ENCODE results near the gene KLHL17.

KLHL17 gene

GRCh38 chr1:952603-953002 lies 7.8 kb upstream of the KLHL17 start:
- DNase-seq: no peak

GRCh38 chr1:953524-954320 lies 6.7 kb upstream of the KLHL17 start:
- DNase-seq: no peak

- no peak for DNase-seq
Observed at GRCh38 chr1:954927-955326, 5.5 kb upstream of the KLHL17 start.

- DNase-seq: no peak
Observed at GRCh38 chr1:955474-955873, 4.9 kb upstream of the KLHL17 start.

GRCh38 chr1:956636-957035 lies 3.7 kb upstream of the KLHL17 start:
- DNase-seq: no peak

GRCh38 chr1:958823-959730 lies 1.3 kb upstream of the KLHL17 start, which contains the start of gene NOC2L:
TSS of gene NOC2L (minus strand) at chr1:959256. CDS start at chr1:959240, 16 bp downstream.
- DNase-seq: peak; percentile 98 to 99

GRCh38 chr1:959731-960362 lies 537 bp upstream of the KLHL17 start:
- DNase-seq: no peak

- DNase-seq: no peak
Observed at GRCh38 chr1:961132-961669, 817 bp downstream of the KLHL17 start.

- no peak for DNase-seq
Observed at GRCh38 chr1:962381-963300, 2.3 kb downstream of the KLHL17 start.

GRCh38 chr1:963301-963651 lies 2.9 kb downstream of the KLHL17 start:
- DNase-seq: no peak

- no peak for DNase-seq
Observed at GRCh38 chr1:963746-964525, 3.6 kb downstream of the KLHL17 start.

- no peak for DNase-seq
Observed at GRCh38 chr1:964691-965525, 4.5 kb downstream of the KLHL17 start.

GRCh38 chr1:965526-966134 lies 5.2 kb downstream of the KLHL17 start:
- no peak for DNase-seq

- peak; percentile 53 to 60 for DNase-seq
Observed at GRCh38 chr1:966135-966703, 5.8 kb downstream of the KLHL17 start, which contains the start of gene PLEKHN1. TSS of gene PLEKHN1 (plus strand) at chr1:966482. CDS start at chr1:966532, 50 bp downstream.

- peak; percentile 90 to 91 for DNase-seq
Observed at GRCh38 chr1:966704-967300, 6.4 kb downstream of the KLHL17 start.

- no peak for DNase-seq
Observed at GRCh38 chr1:967466-968343, 7.3 kb downstream of the KLHL17 start.

- no peak for DNase-seq
Observed at GRCh38 chr1:969260-969855, 9.0 kb downstream of the KLHL17 start.

All from activated CD4-positive, alpha-beta T cell treated with anti-CD3 and anti-CD28 coated beads, Interleukin-2, amount 50 U/mL, for 48 hours (primary cell).